CMK (cell line): ENCODE measurements around the gene COL5A3.

ENCODE experiments used
- DNase-seq: peaks from one replicate; pipeline ENCODE4 v3.0.0-alpha.2; 2010; ENCODE audit warnings: low read depth

COL5A3 gene

DNA sequence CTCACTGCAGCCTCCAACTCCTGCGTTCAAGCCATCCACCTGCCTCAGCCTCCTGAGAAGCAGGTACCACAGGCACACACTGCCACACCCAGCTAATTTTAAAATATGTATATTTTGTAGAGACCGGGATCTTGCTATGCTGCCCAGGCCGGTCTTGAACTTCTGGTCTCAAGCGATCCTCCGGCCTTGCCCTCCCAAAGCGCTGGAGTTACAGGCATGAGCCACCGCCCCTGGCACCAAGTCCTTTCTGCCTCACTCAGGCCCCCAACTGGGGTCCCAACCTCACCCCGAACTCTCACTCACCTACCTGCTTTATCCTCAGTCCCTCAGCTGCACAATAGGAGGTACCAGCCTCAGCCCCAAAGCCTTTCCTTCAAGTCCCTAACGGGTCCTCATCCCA lies 635 bp upstream of the COL5A3 start:
- no peak for DNase-seq

DNA sequence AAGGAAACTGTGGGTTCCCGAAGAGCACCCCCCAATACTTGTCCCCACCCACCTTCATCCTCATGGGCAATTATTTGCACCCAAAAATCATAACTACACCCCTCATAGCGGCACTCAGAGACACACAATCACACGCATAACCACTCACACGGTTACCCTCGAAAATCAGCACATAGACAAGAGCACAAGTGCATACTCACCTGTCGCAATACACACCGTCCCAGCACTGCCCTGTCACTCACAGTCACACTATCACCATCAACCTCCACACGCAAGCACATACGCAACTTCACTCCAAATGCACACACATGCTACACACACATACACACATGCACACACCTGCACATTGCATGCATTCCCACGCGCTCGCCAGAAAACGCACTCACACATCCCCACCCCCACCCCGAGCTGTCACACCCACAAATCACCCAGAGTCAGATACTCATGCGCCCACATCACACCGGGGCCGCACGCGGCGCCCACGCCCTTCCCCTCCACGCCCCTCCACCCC lies 535 bp downstream of the COL5A3 start:
- no peak for DNase-seq

DNA sequence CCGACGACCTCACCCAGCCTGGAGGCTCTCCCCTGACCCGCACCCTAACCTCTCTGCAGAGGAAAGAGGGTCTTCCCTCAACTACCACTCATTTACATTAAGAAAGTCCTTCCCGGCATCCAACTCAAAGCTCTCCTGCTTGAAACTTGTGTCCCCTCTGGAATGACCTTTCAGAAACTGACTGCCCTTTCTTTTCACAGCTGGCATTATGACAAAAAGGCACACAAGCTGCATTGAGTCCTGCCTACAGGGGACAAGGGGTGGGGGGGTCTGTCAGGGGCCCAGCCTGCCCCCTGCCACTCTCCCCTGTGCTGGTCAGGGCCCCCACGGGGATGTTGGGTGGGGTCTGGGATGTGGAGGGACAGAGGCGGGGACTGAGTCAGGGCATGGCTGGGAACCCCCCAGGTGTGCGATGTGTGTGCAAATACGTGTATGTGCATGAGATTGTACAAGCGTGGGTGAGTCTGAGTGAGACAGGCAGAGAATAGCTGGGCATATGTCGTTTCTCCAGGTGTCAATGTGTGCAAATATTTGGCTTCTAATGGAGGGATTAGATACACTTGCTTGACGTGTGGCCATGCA lies 2.0 kb downstream of the COL5A3 start:
- DNase-seq, result no peak

DNA sequence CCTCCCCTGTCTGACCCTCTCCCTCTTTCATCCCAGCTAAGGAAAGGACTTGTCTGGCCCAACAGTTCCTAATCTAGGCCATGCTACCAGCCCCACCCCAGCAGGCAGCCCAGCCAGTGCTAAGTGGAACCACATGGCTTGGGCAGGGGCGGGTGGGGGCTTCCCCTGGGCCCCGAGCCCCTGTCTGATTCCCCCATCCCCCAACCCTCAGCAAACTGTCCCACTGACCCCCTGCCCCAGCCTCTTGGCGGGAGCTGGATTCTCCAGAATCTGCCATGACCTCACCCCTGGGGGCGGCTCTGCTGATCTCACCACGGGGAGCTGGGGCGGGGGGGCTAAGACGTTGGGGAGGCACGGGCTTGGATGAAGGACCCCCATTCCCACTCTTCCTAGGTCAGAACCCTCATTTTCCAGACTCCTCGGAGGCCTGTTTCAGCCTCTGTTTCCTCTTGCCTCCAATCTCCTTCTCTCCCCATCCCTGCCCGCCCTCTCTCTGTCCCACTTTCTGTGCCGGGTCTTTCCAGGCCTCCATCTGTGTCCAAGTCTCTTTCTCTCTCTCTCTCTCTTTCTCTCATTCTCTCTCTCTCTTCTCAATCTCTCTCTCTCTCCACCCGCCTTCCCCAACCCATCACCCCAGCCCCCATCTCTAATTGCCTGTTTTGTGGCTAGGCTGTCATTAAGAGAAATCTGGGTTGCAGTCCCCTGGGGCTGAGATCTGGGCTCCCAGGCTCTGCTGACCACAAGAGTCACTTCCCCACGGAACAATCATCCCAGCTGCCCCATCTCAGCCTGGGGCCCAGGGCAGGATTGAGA lies 2.7 kb downstream of the COL5A3 start:
- no peak for DNase-seq

DNA sequence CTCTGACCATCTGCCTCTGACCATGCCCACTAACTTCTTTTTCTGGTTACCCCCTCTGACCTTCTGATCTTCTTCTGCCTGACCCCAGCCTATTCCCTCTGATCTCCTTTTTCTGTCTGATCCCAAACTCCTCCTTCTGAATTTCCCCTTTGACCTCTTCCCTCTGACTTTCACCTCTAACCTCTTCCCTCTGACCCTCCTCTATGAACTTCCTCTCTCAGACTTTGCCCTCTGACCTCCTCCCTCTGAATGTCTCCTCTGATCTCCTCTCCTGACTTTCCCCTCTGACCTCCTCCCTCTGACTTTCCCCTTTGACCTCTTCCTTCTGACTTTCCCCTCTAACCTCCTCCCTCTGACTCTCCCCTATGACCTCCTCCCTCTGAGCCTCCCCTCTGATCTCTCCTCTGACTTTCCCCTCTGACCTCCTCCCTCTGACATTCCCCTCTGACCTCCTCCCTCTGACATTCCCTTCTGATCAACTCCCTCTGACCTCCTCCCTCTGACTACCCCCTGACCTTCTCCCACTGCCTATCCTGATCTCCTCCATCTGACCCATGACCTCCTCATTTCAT lies 3.5 kb downstream of the COL5A3 start:
- no peak for DNase-seq

DNA sequence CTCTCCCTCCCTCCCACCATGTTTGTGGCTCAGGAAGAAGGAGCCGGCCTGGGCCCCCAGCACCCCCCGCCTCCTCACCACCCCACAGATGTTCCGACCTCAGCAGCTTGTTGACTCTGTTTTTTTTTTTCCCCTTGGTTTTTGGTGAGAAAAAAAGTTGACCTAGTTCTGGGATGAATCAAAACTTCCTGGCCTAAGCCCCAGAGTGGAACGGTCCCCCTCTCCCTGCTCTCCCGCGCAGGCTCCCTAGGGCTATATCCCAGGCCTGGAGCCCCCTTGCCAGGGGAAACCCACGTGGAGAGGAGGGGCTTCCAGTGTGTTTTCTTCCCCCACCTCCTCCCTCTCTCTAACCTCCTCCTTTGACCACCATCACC lies 4.0 kb downstream of the COL5A3 start:
- DNase-seq, result no peak

DNA sequence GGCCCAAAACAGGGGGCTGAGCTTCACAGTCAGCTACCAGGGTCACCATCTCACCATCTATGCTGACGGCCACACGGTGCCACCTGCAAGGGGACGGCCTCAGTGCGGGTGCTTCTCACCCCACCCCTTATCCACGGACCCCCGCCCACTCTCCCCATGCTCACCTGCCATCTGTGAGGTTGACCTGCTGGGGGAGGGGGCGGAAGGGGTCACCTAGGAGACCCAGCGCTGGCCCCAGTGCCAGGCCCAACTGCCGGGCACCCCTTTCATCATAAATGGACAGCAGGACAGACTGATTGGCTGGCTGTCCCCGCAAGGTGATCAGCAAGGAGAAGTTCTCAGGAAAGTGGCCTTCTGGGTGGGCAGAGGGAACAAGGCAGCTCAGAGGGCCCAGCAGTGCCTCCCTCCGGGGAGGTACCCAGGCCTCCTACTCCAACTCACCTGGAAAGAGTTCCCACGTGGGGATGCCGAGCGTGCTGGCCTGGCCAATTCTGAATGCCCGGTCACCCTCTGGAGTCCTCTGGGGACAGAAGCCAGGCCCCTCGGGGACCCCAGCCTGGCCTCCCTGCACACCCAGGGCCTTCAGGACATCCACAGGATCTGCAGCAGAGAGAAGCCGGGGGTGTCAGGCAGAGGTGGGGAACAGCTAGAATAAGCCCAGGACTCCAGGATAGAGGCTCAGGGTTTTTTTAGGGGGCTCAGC lies 4.5 kb downstream of the COL5A3 start:
- DNase-seq, result no peak

DNA sequence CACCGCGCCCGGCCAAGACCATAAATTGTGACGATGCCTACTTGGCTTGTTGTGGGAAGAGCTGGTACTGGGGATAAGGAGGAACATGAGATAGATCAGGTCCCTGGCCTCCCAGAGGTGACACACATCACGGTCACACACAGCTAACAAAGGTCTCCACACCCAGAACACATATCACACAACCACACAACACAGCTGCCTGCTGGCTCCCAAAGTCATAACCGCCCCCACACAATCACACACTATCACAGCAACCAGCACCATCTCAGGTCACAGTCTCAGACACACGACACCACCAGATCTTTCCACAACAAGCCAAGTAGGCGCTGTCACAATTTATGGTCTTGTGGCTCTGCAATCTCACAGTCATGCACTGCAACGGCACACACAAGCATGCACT lies 5.7 kb downstream of the COL5A3 start:
- DNase-seq, result no peak

DNA sequence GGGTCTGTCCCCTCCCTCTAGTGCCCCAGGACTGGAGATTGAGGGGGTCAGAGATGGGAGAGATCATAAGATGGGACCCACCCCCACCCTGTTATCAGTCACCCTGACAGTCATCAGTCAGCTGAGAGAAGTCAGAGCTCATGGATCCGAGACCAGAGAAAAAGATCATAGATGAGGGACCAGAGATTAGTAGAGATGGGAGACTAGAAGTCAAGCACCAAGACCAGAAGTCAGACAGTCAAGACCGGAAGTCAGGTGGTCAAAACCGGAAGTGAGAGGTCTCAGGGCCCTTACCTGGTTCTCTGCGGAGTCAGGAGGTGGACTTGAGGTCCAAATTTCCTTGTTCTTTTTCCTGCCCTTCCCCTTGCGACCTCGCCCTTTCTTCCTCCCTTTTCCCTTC lies 7.0 kb downstream of the COL5A3 start:
- DNase-seq, result no peak

DNA sequence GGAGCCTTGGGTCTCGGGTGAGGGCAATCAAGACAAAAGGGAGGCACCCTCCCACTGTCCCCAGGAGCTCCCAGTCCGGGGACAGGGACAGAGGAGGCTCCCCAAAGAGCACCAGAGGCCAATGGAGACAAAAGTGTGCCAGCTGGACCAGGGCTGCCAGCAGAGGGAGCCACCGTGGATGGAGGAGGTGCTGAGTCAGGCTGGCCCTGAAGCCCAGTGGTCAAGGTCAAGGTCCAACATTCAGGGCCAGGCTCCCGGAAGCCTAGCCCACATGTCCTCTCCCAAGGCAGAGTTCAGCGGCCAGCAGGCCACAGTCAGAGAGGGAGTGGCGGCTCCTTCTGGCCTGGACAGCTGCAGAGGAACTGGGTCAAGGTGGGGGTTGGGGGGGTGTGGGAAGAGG lies 8.4 kb downstream of the COL5A3 start:
- no peak for DNase-seq

DNA sequence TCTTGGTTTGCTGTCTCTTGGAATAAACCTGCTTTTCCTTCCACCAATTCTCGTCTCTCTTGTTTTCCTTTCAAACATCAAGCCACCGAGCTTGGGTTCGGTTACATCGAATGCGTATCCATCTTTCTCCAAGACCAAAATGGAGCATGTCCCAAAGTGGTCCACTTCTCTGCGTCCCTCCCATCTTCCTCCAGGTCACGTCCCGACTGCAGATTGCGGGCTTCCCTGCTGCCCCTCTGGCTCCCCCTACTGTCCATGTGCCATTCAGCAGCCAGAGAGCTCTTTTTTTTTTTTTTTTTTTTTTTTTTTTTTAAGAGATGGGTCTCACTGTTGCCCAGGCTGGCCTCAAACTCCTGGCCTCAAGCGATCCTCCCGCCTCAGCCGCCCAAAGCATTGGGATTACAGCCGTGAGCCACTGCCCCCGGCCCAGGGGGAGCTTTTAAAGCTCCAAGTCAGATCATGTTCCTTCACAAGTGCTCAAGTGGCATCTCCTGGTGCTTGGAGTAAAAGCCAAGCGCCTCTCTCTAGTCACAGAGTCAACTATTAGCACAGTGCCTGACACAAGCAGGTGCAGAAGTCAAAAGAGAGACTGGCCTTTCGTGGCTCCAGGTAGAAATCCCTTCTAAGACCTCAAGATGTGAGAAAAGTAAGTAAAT lies 10.0 kb downstream of the COL5A3 start:
- DNase-seq, result peak; percentile 39

DNA sequence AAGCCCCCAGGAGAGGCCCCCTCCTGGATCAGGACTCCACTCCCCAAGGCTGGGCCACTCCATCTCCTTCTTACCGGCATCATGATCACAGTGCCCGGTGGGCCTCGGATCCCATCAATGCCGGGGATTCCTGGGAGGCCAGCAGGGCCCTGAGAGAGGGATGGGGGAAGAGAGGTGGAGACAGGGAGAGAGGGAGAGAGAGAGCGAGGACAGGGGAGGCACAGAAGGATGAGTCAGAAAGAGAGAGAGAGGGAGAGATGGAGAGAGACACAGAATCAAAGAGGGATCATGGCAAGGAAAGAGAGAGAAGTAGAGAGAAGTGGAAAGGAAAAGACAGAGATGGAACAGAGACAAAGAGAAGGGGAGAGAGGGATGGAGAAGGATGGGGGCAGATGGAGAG lies 13.8 kb downstream of the COL5A3 start:
- DNase-seq, result no peak

DNA sequence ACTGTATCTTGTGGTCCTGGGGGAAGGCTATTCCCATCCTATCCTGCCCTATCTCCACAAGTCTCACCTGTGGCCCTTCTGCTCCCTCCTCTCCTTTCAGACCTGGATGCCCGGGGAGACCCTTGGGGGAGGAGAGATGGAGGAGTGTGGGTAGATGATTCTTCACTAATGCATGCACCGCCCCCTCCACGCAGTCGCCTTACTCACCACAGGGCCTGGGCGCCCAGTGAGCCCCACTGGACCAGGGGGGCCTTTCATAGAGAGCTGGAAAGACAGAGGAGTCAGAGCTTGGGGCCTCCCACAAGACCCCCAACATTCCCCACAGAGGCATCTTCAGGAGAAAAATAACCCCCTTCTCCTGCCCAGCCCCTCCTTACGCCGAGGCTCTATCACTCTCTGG lies 14.3 kb downstream of the COL5A3 start:
- DNase-seq, result no peak

DNA sequence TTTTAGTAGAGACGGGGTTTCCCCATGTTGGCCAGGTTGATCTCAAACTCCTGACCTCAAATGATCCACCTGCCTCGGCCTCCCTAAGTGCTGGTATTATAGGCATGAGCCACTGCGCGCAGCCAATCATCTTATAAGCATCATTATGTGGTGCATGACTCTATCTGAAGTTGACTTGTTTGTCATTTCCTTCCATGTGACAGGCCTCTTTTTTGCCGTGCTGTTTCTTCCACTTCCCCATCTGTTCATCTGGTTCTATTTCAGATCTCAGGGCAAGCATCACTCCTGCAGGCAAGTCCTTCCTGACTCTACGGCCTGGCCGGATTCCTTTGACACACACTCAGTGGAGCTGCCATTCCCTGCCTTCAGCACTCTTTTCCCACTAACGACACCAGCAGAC lies 15.2 kb downstream of the COL5A3 start:
- DNase-seq, result no peak

DNA sequence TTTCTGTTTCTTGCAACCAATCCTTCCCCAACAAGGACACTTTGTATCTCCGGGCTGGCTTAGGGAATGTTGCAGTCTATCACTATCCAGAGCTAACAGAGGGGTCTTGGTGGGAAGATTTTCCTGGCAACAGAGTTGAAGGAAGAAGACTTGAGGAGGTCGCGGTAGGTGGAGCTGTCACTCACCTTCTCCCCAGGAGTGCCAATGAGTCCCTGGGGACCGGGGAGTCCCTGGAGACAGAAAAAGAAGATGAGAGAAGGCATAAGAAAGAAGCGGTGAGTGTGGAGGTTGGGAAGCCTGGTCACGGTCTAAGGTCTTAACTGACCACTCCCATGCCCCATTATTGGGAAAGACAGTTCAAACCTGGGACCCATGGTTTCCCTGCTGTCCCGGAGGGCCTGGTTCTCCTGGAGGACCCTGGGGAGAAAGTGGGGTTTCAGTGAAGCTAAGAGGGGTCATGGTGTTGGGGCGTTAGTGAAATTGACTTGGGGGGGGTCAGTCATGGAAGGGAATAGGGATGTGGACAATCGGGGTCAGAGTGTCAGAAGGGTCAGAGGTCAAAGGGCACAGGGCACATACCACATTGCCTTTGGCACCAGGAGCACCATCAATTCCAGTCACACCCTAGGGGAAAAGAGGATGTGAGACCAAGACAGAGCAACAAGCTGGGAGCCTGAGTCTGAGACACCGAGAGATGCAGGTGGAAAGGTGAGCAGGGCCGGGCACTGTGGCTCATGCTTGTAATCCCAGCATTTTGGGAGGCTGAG lies 18.7 kb downstream of the COL5A3 start:
- DNase-seq, result no peak

DNA sequence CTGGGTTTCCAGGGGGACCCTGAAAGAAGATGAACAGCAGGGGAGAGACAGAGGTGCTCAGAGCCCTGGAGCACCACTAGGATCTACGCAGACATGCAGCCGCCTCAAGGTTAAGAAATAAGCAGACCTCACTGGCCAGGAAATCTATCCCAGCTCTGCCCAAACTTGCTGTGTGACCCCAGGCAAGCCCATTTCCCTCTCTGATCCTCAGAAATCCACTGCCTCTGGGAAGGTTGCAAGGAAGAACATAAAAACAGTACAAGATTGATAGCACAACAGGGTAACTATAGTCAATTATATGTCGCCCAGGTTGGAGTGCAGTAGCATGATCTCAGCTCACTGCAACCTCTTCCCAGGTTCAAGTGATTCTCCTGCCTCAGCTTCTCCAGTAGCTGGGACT lies 20.8 kb downstream of the COL5A3 start:
- no peak for DNase-seq

DNA sequence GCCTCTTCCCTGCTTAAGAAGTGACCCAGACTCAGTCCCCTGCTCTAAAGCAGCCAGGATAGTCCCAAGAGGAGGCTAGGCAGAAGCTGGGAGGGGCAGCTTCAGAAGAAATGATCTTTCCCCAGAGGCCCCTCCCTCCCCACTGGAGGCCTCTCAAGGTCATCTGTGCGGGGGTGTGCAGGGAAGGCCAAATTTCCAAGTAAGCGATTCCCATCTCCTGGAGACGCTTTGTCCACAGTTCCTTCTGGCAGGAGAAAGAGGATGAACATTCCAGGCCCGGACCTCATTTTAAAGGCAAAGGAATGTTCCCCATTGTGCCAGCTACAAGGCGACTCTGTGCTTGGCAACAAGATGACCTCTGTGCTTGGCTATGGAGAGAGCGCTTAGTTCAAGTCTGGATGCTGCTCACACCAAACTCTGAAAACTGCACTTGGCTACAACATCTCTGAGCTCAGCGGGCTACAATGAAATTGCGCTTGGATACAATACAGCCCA lies 23.5 kb downstream of the COL5A3 start:
- DNase-seq, result no peak

DNA sequence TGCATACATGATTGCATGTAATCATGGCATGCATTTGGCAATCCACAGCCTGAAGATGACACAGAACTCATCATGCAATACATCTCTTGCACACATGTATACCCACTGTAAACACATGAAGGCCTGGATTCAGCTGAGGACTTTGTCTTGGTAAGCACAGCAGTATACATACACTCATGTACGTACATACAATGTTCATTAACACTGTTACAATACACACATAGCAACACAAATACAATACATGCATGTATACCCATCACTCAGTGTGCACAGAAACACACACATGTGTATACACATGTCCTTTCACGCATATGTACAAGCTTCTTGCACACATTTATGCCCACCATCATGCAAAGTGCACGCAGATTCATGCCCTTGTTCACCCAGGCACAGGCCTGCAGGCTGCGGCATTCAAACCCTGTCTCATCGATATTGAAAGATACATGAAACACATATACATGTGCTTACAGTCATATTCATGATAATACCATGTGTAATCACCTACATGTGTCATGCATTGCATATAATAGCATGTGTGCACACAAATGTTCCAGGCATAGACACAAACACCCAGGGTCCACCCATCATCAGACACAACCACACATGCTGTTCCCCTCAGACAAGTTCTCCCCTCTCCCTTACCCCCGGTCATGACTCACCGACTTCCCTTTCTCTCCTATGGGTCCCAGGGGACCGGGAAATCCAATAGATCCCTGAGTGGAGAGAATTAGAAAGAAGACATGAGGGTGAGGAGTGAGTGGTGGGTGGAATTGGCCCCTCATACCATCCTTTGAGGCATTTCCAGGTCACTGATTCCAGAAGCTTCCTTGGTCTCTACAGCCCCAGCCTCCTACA lies 28.7 kb downstream of the COL5A3 start:
- DNase-seq, result no peak

DNA sequence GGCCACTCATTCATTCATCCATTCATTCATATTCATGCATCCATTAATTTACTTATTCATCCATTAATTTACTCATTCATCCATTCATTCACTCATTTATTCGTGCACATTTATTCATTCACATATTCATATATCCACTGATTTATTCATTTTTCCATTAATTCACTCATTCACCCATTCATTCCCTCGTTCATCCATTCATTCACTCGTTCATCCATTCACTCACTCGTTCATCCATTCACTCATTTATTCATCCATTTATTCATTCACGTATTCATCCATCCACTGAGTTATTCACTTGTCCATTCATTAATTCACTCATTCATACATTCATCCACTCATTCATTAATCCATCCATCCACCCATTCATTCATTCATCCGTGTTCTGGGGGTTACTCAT lies 38.2 kb downstream of the COL5A3 start:
- DNase-seq, result no peak

DNA sequence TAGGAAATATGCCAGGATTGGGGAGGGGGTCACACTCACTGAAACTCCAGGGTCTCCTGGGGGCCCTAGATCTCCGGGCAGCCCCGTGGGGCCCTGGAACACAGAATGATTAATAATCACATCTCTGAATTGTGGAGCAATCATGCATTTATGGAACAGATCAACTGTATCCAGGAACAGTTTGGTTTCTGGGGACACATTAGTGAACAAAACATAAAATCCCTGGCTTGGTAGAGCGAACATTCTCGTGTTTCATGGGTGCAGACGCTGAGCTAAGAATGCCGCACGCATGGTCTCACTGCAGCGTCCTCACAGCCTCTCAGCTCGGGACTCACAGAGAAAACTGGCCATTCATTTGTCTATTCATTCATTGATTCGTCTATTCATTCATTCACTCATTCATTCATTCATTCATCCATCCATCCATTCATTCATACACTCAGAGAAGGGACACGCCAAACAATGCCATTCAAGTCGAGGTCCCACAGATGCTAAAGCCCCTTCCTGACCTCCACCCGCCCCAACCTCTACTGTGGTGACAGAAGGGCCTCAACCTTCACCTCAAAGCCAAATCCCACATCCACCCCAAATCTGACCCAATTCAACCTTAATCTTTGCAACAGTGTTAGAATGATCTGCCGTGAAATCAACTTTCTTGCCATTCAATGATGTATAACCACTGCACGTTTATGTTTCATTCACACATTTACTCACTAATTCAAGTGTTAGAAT lies 39.0 kb downstream of the COL5A3 start:
- DNase-seq, result no peak
